ENCODE measurements around the gene CELA2B. TPM values are rescaled to one million over a fixed set of nuclear protein-coding genes. Genes with fewer than 3 reads are reported as not detected.
"Not testable (repeated sequence)": the region's sequence is repeated elsewhere in the genome, so short reads cannot be mapped to it uniquely, and the experiment has no call there.

Gene CELA2B
- total RNA-seq, 1 experiment from 2014 or later, result not detected

- no peak for DNase-seq (ENCODE audit: low read depth)
These were observed 7.8 kb upstream of the CELA2B start for GRCh38 chr1:15468145-15468544.

- no peak for DNase-seq (ENCODE audit: low read depth)
These were observed 6.5 kb upstream of the CELA2B start for GRCh38 chr1:15469361-15469760.

GRCh38 chr1:15469821-15470448 lies 6.0 kb upstream of the CELA2B start:
- not testable (repeated sequence) for DNase-seq (ENCODE audit: low read depth)

DNA sequence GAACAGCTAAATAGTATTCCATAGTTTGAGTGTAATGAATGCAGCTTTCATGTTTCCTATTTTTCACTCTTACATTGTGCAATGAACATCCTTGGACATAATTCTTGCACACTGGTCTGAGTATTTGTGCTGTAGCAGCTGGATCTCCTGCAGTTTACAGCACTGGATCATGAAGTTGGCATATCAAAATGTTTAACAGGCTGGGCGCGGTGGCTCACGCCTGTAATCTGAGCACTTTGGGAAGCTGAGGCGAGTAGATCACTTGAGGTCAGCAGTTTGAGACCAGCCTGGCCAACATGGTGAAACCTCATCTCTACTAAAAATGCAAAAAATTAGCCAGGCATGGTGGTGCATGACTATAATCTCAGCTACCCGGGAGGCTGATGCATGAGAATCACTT lies 4.8 kb upstream of the CELA2B start:
- DNase-seq (ENCODE audit: low read depth), result not testable (repeated sequence)

GRCh38 chr1:15471723-15472122 lies 4.2 kb upstream of the CELA2B start:
- DNase-seq (ENCODE audit: low read depth), result not testable (repeated sequence)

GRCh38 chr1:15472587-15472986 lies 3.3 kb upstream of the CELA2B start:
- no peak for DNase-seq (ENCODE audit: low read depth)

GRCh38 chr1:15476927-15477326 lies 1.0 kb downstream of the CELA2B start:
- DNase-seq (ENCODE audit: low read depth), result no peak

- DNase-seq (ENCODE audit: low read depth), result no peak
These were observed 1.8 kb downstream of the CELA2B start for GRCh38 chr1:15477646-15478212.

DNA sequence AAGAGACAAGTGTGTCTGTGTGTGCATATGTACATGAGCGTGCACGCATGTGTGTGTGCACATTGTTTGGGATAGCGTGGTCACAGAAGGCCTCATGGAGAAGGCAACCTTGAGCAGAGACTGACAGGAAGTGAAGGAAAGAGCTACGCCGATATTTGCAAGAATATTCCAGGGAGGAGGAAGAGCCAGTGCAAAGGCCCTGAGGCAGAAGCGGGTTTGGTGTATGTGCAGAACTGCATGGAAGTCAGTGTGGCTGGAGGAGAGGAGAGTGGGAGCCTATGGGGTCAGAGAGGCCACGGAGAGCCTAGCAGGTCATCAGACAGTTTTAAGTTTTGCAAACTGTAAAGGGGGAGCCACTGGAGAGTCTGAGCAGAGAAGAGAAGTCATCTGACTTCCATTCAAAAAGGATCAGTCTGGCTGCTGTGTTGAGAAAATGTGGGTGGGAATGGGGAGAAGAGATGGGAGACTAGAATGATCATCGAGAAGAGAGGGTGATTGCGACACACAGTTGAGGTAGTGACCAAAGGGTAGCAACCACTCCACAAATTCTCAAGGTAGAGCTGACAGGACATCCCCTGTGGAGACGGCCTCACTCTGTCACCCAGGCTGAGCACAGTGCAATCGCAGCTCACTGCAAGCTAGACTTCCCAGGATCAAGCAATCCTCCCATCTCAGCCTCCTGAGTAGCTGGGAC lies 3.9 kb downstream of the CELA2B start:
- no peak for DNase-seq (ENCODE audit: low read depth)

DNA sequence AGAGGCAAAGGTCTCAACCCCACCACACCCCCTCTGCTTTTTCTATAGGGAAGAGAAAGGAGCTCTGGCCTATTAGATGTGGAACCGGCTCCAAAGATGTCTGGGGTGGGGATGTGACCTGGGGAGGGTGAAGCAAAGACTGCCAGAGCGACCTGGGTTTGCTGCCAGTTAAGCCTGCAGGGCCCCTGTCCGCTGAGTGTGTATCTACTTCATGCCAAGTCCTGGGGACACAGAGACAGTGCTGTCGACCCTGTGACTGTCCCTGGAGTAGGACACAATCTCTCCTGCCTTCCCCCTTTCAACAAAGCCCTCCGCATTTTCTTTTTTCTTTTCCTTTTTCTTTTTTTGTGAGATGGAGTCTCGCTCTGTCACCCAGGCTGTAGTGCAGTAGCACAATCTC lies 6.6 kb downstream of the CELA2B start:
- not testable (repeated sequence) for DNase-seq (ENCODE audit: low read depth)

GRCh38 chr1:15482983-15483543 lies 7.2 kb downstream of the CELA2B start:
- DNase-seq (ENCODE audit: low read depth), result not testable (repeated sequence)

GRCh38 chr1:15483971-15484370 lies 8.1 kb downstream of the CELA2B start:
- DNase-seq (ENCODE audit: low read depth), result no peak

GRCh38 chr1:15484443-15484842 lies 8.5 kb downstream of the CELA2B start:
- DNase-seq (ENCODE audit: low read depth), result not testable (repeated sequence)

GRCh38 chr1:15485636-15486035 lies 9.7 kb downstream of the CELA2B start:
- no peak for DNase-seq (ENCODE audit: low read depth)

GRCh38 chr1:15486844-15487610 lies 11.1 kb downstream of the CELA2B start:
- not testable (repeated sequence) for DNase-seq (ENCODE audit: low read depth)

DNA sequence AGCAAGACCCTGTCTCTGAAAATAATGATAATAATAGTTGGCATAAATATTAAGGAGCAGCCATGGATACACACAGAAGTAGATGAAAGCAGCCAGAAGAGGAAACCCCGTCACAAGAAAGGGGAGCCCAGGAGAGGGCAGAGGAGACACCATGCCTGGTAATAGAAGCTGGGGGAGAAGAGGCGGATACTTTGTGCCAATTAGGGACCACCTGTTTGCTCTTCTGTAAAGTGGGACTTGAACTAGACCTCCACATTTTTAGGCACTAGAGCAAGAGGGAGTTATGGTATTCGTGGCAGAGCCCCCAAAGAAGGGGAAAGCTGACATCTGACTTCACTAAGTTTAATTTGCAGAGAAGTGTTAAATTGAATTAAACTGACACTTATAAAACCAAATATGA lies 12.5 kb downstream of the CELA2B start:
- no peak for DNase-seq (ENCODE audit: low read depth)

- no peak for DNase-seq (ENCODE audit: low read depth)
These were observed 13.3 kb downstream of the CELA2B start for GRCh38 chr1:15489052-15489736.

- DNase-seq (ENCODE audit: low read depth), result not testable (repeated sequence)
These were observed 15.1 kb downstream of the CELA2B start for GRCh38 chr1:15491010-15491409.

GRCh38 chr1:15492596-15492995 lies 16.7 kb downstream of the CELA2B start:
- DNase-seq (ENCODE audit: low read depth), result no peak

DNA sequence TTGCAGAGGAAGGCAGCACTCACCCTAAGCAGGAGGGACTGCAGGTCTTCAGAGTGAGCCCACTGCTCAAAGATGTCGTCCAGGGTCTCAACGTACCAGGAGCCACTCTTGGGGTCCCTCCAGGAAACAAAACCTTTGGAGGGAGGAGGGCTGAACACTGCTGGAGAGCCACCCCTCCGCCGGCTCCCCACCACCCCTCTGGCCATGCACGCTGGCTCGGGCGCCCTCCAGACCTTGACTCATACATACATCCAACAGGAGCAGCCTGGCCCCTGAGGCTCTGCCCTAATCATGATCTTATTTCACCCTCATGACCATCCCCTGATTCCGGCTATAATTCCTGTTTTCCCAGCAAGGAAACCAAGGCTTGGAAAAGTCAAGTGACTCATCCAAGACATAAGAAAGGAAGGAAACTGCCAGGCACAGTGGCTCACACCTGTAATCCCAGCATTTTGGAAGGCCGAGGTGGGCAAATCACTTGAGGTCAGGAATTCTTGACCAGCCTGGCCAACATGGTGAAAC lies 18.0 kb downstream of the CELA2B start:
- no peak for DNase-seq (ENCODE audit: low read depth)

All from RPMI7951 (cell line).